Stromal cell of bone marrow (primary cell): Measurements from ENCODE around the gene SYNJ2.

ENCODE experiments used
- DNase-seq: peaks from one replicate; pipeline ENCODE4 v3.0.0-alpha.2; 2012; ENCODE audit warnings: low read depth

The SYNJ2 gene

GRCh38 chr6:157996918-157997702 is 15.4 kb downstream of the SYNJ2 start:
- no peak for DNase-seq

- no peak for DNase-seq
Observed at GRCh38 chr6:157997893-157998608, 16.4 kb downstream of the SYNJ2 start.

DNA sequence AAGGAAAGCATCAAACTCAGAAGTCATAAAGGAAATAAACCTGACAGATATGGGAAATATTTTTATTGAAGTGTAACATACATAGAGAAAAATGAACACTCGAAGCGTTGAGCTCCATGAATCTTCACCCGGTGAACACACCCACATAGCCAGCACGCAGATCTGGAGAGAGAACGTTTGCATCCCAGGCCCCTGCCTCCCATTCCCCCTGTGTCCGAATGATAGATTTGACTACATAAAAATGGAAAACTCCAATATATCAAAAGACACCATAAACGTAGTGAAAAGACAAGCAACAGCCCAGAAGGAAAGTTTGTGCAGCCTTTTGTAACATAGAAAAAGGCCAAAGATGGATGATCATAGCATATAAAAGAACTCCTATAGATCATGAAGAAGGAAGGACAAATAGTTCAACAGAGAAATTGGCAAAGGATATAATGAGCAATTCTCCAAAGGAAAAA is 17.1 kb downstream of the SYNJ2 start:
- DNase-seq, result no peak

DNA sequence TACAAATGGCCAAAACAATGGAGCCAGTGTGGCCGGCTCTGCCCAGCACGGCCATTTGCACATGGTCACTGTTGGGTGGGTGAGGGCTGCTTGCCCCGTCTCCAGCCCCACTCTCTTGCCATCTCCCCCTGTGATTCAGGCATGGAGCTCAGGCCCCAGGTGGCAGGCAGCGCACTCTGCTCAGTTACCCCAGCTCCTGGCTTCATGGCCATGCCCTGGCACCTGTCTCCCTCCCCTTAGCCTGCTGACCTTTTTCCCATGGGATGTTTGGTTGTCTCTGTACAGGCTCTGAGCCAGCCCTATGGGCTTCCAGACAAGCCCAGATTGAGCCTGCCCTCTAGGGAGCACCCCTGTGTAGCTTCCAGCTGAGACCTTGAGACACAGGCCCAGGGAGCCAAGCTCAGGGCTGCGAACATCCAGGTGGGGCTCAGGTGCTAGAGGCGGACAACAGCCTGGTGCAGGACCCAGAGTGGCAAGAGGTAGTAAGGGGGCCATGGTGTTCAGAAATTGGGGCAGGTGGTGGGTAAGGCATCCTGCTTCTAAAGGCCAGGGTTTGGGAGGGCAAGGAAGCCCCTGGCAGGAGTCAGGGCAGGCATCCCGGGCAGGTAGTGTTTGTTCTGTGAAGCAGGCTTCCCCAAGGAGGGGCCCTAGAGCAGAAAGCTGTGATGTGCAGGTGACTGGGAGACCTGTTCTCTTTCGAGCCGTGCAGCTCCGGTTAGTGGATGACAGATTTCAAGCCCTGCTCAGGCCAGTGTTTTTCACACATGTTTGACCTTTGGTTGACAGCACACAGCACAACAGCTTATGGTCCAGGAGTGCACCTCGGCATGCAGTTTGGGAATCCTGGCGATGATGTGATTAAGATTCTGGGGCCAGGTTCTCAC is 17.7 kb downstream of the SYNJ2 start:
- no peak for DNase-seq

DNA sequence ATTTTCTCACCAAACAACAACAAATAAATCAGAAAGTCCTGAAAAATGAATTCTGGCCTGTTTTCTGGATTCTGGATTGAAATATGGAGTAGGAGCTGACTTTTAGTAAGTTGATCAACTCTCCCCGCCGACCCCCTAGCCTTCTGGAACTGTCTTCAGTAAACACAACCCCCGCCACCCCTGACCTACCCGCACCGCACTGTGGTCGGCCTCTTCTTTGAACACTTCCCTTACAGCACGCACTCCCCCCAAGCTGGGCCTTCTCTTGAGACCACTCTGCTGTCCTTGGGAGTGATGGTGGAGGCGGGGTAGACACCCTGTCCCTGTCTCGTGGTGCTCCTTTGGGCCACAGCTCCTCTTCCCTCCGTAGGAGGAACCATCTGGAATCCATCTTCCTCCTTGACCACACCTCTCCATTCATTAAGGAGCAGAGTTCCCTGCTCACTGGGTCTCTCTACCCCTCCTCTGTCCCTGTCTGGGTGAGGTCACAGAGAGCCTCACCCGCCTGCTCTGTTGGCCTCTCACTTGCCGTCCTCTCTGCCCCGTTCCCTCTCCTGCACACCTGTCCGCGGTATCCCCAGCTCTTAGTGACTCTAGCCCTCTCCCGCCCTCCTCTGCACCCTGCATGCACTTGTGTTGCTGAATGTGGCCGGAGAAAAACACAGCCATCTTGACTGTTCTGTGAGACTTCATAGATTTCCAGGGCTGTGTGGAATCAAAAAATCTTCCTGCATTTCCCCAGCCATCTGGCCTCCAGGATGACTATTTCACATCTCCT is 19.1 kb downstream of the SYNJ2 start:
- DNase-seq, result no peak

DNA sequence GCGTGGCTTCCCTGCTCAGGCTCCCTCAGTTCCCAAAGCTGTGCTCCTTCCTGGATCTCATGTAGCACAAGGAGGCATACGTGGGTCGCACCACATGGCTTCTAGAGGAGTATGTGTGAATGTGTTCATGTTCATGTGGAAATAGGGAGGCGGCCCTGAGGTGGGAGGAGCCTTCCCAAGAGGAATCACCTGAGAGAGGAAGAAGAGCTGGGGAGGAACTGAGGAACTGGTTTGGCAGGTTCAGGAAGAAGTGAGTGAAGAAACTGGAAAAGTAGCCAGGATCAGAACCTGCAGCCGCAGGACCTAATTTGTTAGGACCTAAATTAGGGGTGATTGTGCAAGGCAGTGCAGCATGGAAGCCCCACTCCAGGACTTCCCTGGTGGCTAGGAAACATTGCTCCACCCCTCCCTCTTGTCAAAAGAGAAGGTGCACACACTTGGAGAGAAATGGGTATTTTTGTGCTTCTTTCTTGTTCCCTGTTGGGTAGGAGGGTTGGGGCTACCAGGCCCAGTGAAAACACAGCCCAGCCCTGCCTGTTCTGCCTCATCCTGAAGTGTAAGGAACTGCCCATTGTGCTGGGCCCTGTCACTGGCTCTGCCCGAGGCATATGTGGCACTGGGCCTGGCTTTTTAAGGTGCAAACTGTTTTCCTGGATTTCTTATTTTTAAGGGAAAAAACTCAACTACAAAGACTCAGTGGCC is 20.7 kb downstream of the SYNJ2 start:
- no peak for DNase-seq

DNA sequence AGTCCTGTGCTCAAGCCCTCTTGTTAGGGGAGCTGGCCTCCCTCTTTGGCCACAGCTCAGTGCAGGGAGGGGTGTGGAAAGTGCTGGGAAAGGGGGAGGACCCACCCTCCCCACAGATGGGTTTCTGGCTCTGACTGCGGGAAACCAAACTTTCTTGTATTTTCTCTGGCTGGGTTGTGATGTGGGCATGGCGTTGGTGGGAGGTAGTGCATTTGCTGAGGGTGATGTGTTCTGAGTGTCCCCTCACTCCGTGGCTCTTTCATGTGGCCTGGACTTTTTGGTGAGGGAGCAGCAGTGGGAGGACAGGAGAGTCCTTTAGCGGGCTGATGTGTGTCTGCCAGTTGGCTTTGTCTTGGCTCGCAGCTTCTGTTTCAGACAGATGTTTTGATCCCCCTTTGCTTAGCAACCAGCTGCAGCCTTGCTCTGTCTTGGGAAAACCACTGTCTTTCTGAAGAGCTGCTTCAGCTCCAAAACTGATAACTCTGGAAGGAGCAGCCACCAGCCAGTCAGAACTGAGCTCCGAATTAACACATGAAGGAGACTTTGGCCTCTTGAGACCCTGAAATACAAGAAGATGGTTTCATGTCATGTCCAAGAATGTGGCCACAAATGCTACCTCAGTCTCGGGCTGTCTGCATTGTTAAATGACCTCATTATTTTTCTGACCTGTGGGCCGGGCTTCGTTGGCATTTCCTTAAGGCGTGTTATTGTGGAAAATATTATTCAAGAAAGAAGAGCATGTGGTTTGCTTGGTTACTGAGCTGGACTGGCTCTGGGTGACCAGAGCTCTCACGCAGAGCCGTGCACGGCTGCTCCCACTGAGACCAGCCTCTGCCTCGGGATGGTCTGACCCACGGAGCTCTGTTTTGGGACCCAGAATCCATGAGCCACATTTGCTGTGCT is 21.5 kb downstream of the SYNJ2 start:
- peak; percentile 94 for DNase-seq

GRCh38 chr6:158003910-158004700 is 22.4 kb downstream of the SYNJ2 start:
- no peak for DNase-seq

GRCh38 chr6:158004701-158005095 is 23.0 kb downstream of the SYNJ2 start:
- no peak for DNase-seq

DNA sequence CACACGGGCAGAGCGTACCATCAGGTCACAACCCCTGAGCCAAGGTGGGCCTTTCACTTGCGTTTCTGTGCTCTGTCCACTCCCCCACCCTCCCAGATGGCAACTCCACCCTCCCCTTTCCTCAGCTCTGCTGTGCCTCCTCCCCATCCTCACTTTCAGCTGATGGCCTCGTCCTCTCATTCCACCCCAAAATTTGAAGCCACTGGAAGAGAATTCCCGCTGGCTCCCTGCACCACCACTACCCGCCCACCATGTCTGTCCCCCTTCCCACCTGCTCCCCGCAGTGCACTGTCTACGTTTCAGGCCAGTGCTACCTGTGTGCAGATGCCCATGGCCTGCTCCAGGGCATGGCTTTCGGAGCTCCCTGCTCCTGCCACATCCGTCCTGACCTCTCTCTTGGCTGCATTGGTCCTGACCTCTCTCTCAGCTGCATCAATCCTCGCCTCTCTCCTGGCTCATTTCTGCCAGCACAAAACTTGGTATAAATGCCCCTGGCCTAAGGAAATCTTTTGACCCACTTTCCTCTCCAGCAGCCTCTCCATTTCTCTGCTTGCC is 24.0 kb downstream of the SYNJ2 start:
- DNase-seq, result no peak

- DNase-seq, result no peak
Observed at GRCh38 chr6:158006331-158006730, 24.7 kb downstream of the SYNJ2 start.

GRCh38 chr6:158006821-158007570 is 25.3 kb downstream of the SYNJ2 start:
- no peak for DNase-seq

- DNase-seq, result no peak
Observed at GRCh38 chr6:158008864-158009113, 27.1 kb downstream of the SYNJ2 start.

GRCh38 chr6:158009114-158009891 is 27.6 kb downstream of the SYNJ2 start:
- peak; percentile 18 for DNase-seq

DNA sequence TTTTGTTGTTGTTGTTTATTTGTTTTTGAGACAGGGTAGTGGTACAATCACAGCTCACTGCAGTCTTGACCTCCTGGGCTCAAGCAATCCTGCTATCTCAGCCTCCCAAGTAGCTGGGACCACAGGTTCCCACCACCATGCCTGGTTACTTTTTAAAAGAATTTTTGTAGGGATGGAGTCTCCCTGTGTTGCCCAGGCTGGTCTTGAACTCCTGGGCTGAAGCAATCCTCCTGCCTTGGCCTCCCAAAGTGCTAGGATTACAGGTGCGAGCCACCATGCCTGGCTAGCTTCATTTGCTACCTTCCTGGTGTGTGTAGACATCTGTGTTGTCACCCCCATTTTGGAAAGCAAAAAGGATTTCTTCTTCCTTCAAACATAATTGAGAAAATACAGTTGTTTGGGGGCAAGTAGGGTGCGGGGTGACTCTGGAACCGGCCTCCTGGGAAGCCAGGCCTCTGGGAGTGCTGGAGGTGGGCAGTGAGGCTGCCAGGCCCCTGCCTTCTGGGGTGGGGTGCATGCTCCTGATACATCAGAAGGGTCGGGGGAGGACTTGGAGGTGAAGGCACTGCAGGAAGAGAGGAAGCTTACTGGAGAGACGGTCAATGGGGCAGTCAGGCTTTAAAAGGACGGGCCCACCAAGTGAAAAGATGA is 28.4 kb downstream of the SYNJ2 start:
- DNase-seq, result no peak

DNA sequence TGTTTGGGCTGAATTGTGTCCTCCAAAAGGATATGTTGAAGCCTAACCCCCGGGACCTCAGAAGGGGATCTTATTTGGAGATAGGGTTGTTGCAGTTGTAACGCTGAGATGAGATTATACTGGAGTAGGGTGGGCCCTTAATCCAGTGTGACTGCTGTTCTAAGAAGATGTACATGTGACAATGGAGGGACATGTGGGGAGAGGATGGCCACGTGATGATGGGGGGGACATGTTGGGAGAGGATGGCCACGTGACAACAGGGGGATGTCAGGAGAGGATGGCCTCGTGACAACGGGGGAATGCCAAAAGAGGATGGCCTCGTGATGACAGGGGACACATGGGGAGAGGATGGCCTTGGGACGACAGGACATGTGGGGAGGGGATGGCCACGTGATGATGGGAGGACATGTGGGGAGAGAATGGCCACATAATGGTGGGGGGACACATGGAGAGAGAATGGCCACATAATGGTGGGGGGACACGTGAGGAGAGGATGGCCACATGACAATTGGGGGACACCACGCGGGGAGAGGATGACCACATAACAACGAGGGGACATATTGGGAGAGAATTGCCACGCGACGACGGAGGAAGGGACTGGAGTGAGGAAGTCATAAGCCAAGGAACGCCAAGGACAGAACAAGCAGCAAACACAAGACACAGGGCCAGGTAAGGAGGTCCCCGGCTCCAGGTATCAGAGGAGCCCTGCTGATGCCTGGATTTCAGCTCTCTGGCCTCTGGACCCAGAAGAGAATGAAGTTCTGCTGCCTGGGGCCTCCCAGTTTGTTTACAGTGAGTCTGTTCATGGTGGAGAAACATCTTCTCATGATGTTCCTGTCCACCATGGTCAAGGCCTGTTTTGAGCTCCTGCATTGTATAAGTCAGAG is 29.2 kb downstream of the SYNJ2 start:
- DNase-seq, result no peak
